K562 (cell line): Measurements from ENCODE around the gene NRXN3. TPM values are rescaled to one million over a fixed set of nuclear protein-coding genes. Genes with fewer than 3 reads are reported as not detected.

Source experiments
- ATAC-seq: fragments of 200-7000 bp; cut with Tn5 transposase; 3 replicates; pipeline ENCODE4 v1.9.1; 2020; ENCODE audit warnings: moderate library complexity
- BruUV-seq: library from RNA; stranded (reverse); fragments of 400-500 nt; replicated peaks from 2 replicates; lab custom pipeline; 2021; lab: Mats Ljungman, UMichigan
- CTCF ChIA-PET: fragments of 300-600 bp; formaldehyde crosslinking; extraction: SDS; loops from one replicate; lab custom pipeline; 2021; ENCODE audit warnings: low intra/inter-chr PET ratio; lab: Yijun Ruan, JAX
- POLR2A ChIA-PET: fragments of 300-600, 350-650 bp; sonication (Branson Sonifier 250); formaldehyde crosslinking; extraction: SDS; loops from one replicate; lab custom pipeline; 2021; ENCODE audit warnings: antibody characterized with exemption, inconsistent platforms; lab: Yijun Ruan, JAX
- DNase-seq, 4 experiments: peaks; one replicate each; pipeline versions ENCODE4 v3.0.0 to v3.0.0-alpha.2; 2011 to 2018; ENCODE audit warnings: low spot score in 3 of 4, mixed read lengths in 3 of 4; ENCODE audit errors: extremely low read depth in 1 of 4
- FAIRE-seq: peaks from 2 replicates; lab custom pipeline; 2011; peaks lifted over from hg19 to GRCh38; lab: Jason Lieb, UNC
- H2AFZ ChIP-seq: 2 replicates; pipeline ENCODE4 v1.6.0; 2011; ENCODE audit warnings: low read depth, low read length, control low read depth, inconsistent platforms
- H3K27ac ChIP-seq: fragments of 200-600 bp; 3 replicates; pipeline ENCODE4 v1.8.0; 2011; ENCODE audit warnings: low read depth, mild to moderate bottlenecking, control low read depth, inconsistent platforms, low read length, moderate library complexity, mixed read lengths; ENCODE audit errors: extremely low read depth
- H3K27me3 ChIP-seq, 2 experiments: fragments of 300-600 bp in 1 of 2; 2 replicates in 1 of 2; 3 replicates in 1 of 2; pipeline versions ENCODE4 v1.6.0 to v1.8.0; 2011; ENCODE audit warnings: inconsistent platforms in 2 of 2, low read length in 2 of 2, mild to moderate bottlenecking in 1 of 2, mixed read lengths in 1 of 2, moderate library complexity in 1 of 2; ENCODE audit not compliant: control insufficient read depth in 2 of 2, insufficient read depth in 2 of 2
- H3K36me3 ChIP-seq: fragments of 300-600 bp; 3 replicates; pipeline ENCODE4 v1.8.0; 2011; ENCODE audit warnings: mild to moderate bottlenecking, low read length, inconsistent platforms; ENCODE audit not compliant: control insufficient read depth, insufficient read depth
- H3K4me1 ChIP-seq, 2 experiments: fragments of 200-600 bp in 1 of 2; replicated peaks in 1 of 2; 2 replicates in 1 of 2; 3 replicates in 1 of 2; pipeline versions ENCODE4 v1.5.1 to v1.8.0; 2011; ENCODE audit warnings: inconsistent platforms in 2 of 2, low read length in 2 of 2, mild to moderate bottlenecking in 1 of 2, mixed read lengths in 1 of 2, moderate library complexity in 1 of 2; ENCODE audit not compliant: control insufficient read depth in 2 of 2, insufficient read depth in 2 of 2
- H3K4me2 ChIP-seq: 2 replicates; pipeline ENCODE4 v1.6.1; 2011; ENCODE audit warnings: low read length, control low read depth, inconsistent platforms, mixed read lengths; ENCODE audit not compliant: insufficient read depth
- H3K4me3 ChIP-seq: fragments of 200-600 bp; sonication (generic), shearing (Covaris generic); 2 replicates; pipeline ENCODE4 v1.5.1; 2016; ENCODE audit warnings: control low read depth, inconsistent platforms
- H3K79me2 ChIP-seq: fragments of 200-600 bp; 3 replicates; pipeline ENCODE4 v1.8.0; 2011; ENCODE audit warnings: low read length, inconsistent platforms; ENCODE audit not compliant: control insufficient read depth, insufficient read depth
- H3K9ac ChIP-seq, 2 experiments: 2 replicates each; pipeline versions ENCODE4 v1.6.0 to v1.6.1; 2011; ENCODE audit warnings: low read depth in 2 of 2, low read length in 2 of 2, control low read depth in 1 of 2, inconsistent platforms in 1 of 2, mild to moderate bottlenecking in 1 of 2, mixed read lengths in 1 of 2; ENCODE audit not compliant: insufficient read depth in 1 of 2
- H3K9me1 ChIP-seq: one replicate; pipeline ENCODE4 v1.6.0; 2011; ENCODE audit warnings: inconsistent platforms, mild to moderate bottlenecking, low read length, moderate library complexity; ENCODE audit not compliant: control insufficient read depth, insufficient read depth
- H3K9me3 ChIP-seq: replicated peaks from 2 replicates; pipeline ENCODE4 v1.5.1; 2011; ENCODE audit warnings: low read depth, low read length, inconsistent platforms; ENCODE audit not compliant: control insufficient read depth, insufficient read depth
- H4K20me1 ChIP-seq: replicated peaks from 2 replicates; pipeline ENCODE4 v1.6.1; 2011; ENCODE audit warnings: low read length, inconsistent platforms, mixed read lengths; ENCODE audit not compliant: control insufficient read depth, insufficient read depth
- IFI16 ChIP-seq: fragments of 250-450 bp; sonication (Bioruptor Pico); IDR thresholded peaks from 2 replicates; pipeline ENCODE4 v2.1.2; 2022; ENCODE audit warnings: mild to moderate bottlenecking, inconsistent platforms
- MYC ChIP-seq, 2 experiments: fragments of 250-450 bp in 1 of 2; sonication (Bioruptor Pico) in 1 of 2; IDR thresholded peaks; 2 replicates each; pipeline versions ENCODE4 v1.5.1 to v1.6.1; 2012 to 2021; ENCODE audit warnings: low read depth in 2 of 2, borderline replicate concordance in 1 of 2, improper control_type of control experiment in 1 of 2, low read length in 1 of 2, mild to moderate bottlenecking in 1 of 2, moderate library complexity in 1 of 2
- PHF20 ChIP-seq: fragments of 450-650 bp; IDR thresholded peaks from 2 replicates; pipeline ENCODE4 v1.6.1; 2018; ENCODE audit not compliant: partially characterized antibody
- PHF8 ChIP-seq: fragments of 200-600 bp; sonication (generic); IDR thresholded peaks from 2 replicates; pipeline ENCODE4 v1.6.1; 2012; ENCODE audit warnings: mixed run types, mild to moderate bottlenecking, inconsistent platforms, low read length, moderate library complexity, borderline replicate concordance
- WGBS: fragments of 100-300 bp; shearing (Covaris generic); methylation state at CpG from one replicate; pipeline ENCODE4 v1.1.6; 2016; ENCODE audit warnings: low coverage, mixed read lengths; ENCODE audit not compliant: insufficient coverage; ENCODE audit errors: missing lambda C conversion rate; 5-methylcytosine and 5-hydroxymethylcytosine counted together
- in situ Hi-C: fragments of 300-500 bp; cut with MboI; formaldehyde crosslinking; loops from 4 replicates; pipeline ENCODE4 v1.15.0; 2018; ENCODE audit warnings: inconsistent platforms, mixed read lengths
- intact Hi-C: fragments of 100-400 bp; cut with micrococcal nuclease; formaldehyde crosslinking; loops from 2 replicates; pipeline ENCODE4 v1.14.2; 2022
- polyA plus RNA-seq, 8 experiments: library from polyadenylated mRNA; depleted of rRNA in 4 of 8; stranded (reverse) in 5 of 8; unstranded in 3 of 8; fragments of >200 nt; fragmentation: Nextera tagmentation in 2 of 8; fragmentation: Illumina TruSeq in 1 of 8; extraction: Ambion mirVana in 2 of 8; extraction: Trizol in 1 of 8; gene quantifications; 2 replicates each; pipeline versions ENCODE4 v1.2.1 to v1.2.3, GENCODE V29; 2011 to 2014; ENCODE audit warnings: inconsistent platforms in 1 of 8, missing spikeins in 1 of 8
- total RNA-seq, 7 experiments: library from RNA; depleted of rRNA in 6 of 7; stranded (reverse); fragments of >200 nt in 6 of 7; fragmentation: Illumina TruSeq in 2 of 7; extraction: Trizol in 2 of 7; gene quantifications; 2 replicates each; pipeline versions ENCODE4 v1.2.1 to v1.2.3, GENCODE V29; 2011 to 2021; ENCODE audit warnings: low replicate concordance in 1 of 7
- TF ChIP-seq, protein P1 (sequence below): fragments of 450-650 bp; IDR thresholded peaks from one replicate; pipeline ENCODE4 v1.6.1; 2018; ENCODE audit warnings: mild to moderate bottlenecking, moderate library complexity; ENCODE audit not compliant: partially characterized antibody
- TF ChIP-seq, protein P2 (sequence below): sonication (generic); IDR thresholded peaks from 2 replicates; pipeline ENCODE4 v1.6.1; 2016
- TF ChIP-seq, protein P3 (sequence below): sonication (generic); formaldehyde crosslinking; IDR thresholded peaks from 2 replicates; pipeline ENCODE4 v1.4.0; 2020; ENCODE audit warnings: mild to moderate bottlenecking, missing genetic modification reagents
- TF ChIP-seq, protein P4 (sequence below): fragments of 450-650 bp; IDR thresholded peaks from 2 replicates; pipeline ENCODE4 v1.6.1; 2017; ENCODE audit warnings: antibody characterized with exemption, mild to moderate bottlenecking

NRXN3 gene
- total and polyA plus RNA-seq, 9 of the 15 experiments (the other 6 are each of a cell fraction or from before 2014, with no cell fraction given): 0.09 TPM; not detected in 8

DNA sequence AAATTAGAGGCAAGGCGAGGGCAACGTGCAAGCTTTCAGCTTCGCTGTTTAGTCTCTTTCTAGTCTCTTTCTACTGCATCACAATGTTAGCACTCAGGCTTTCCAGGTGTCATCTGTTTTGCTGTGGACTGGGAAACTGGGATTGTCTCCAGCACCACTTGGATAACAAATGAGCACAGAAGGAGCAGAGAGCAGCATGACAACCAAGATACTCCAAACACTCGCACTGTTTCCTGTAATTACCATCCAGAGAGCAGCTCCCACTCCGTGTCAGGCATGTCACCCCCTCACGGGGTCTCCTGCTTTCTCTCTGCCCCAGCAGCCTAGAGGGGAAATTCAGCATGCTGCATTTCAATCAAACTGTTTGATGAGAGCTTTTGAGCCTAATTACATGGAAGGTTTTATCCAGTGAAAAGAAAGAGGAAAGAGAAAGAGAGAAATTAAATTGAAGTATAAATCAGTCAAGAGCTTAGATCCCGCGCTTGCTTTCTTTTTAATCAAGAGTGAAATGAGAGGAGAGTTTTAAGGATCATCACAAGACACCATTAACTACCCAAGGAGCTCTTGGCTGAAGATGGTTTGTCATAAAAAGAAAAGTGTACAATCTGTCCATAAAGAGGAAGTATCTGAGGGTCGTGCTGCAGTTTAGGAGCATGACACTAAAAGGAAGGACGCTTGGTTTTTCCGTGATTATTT lies 1123.5 kb downstream of the NRXN3 start:
- no peak overlapping the region for H2AFZ ChIP-seq
- H3K4me3 ChIP-seq: no peak overlapping the region
- no peaks in the 10 kb centered on the region for H3K9me1 ChIP-seq
- H3K4me1 ChIP-seq: no peaks in the 10 kb centered on the region
- no peak for DNase-seq
- ChIA-PET POLR2A (no interaction called here), CTCF (no interaction called here)
- BruUV-seq: no TSS peak
- in situ Hi-C loops (no loop called here), intact Hi-C loops (no loop called here)
- WGBS: 0% methylated on average over 11 of the region's 11 CpGs
- H4K20me1 ChIP-seq: no peaks in the 10 kb centered on the region
- H3K79me2 ChIP-seq: no peaks in the 10 kb centered on the region
- no peak overlapping the region for H3K9ac ChIP-seq
- no peaks in the 10 kb centered on the region for H3K27me3 ChIP-seq
- H3K4me2 ChIP-seq: no peak overlapping the region
- FAIRE-seq: no peak
- no peaks in the 10 kb centered on the region for H3K9me3 ChIP-seq
- no peak overlapping the region for H3K27ac ChIP-seq
- H3K36me3 ChIP-seq: no peaks in the 10 kb centered on the region
- TF ChIP-seq, protein P1, sequence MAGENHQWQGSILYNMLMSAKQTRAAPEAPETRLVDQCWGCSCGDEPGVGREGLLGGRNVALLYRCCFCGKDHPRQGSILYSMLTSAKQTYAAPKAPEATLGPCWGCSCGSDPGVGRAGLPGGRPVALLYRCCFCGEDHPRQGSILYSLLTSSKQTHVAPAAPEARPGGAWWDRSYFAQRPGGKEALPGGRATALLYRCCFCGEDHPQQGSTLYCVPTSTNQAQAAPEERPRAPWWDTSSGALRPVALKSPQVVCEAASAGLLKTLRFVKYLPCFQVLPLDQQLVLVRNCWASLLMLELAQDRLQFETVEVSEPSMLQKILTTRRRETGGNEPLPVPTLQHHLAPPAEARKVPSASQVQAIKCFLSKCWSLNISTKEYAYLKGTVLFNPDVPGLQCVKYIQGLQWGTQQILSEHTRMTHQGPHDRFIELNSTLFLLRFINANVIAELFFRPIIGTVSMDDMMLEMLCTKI: no peak
- no peak for TF ChIP-seq IFI16 (CRISPR knock-in tag)
- no peak for TF ChIP-seq PHF20
- TF ChIP-seq, protein P2, sequence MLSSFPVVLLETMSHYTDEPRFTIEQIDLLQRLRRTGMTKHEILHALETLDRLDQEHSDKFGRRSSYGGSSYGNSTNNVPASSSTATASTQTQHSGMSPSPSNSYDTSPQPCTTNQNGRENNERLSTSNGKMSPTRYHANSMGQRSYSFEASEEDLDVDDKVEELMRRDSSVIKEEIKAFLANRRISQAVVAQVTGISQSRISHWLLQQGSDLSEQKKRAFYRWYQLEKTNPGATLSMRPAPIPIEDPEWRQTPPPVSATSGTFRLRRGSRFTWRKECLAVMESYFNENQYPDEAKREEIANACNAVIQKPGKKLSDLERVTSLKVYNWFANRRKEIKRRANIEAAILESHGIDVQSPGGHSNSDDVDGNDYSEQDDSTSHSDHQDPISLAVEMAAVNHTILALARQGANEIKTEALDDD: no peak
- TF ChIP-seq PHF8: no peak
- TF ChIP-seq MYC (IDR thresholded peaks at IDR 0.05; ENCODE audit: low read depth, low read length): no peak
- TF ChIP-seq MYC (CRISPR knock-in tag; IDR thresholded peaks at IDR 0.05; ENCODE audit: borderline replicate concordance, low read depth): no peak
- TF ChIP-seq, protein P3, sequence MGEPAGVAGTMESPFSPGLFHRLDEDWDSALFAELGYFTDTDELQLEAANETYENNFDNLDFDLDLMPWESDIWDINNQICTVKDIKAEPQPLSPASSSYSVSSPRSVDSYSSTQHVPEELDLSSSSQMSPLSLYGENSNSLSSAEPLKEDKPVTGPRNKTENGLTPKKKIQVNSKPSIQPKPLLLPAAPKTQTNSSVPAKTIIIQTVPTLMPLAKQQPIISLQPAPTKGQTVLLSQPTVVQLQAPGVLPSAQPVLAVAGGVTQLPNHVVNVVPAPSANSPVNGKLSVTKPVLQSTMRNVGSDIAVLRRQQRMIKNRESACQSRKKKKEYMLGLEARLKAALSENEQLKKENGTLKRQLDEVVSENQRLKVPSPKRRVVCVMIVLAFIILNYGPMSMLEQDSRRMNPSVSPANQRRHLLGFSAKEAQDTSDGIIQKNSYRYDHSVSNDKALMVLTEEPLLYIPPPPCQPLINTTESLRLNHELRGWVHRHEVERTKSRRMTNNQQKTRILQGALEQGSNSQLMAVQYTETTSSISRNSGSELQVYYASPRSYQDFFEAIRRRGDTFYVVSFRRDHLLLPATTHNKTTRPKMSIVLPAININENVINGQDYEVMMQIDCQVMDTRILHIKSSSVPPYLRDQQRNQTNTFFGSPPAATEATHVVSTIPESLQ (CRISPR knock-in tag): no peak
- TF ChIP-seq, protein P4, sequence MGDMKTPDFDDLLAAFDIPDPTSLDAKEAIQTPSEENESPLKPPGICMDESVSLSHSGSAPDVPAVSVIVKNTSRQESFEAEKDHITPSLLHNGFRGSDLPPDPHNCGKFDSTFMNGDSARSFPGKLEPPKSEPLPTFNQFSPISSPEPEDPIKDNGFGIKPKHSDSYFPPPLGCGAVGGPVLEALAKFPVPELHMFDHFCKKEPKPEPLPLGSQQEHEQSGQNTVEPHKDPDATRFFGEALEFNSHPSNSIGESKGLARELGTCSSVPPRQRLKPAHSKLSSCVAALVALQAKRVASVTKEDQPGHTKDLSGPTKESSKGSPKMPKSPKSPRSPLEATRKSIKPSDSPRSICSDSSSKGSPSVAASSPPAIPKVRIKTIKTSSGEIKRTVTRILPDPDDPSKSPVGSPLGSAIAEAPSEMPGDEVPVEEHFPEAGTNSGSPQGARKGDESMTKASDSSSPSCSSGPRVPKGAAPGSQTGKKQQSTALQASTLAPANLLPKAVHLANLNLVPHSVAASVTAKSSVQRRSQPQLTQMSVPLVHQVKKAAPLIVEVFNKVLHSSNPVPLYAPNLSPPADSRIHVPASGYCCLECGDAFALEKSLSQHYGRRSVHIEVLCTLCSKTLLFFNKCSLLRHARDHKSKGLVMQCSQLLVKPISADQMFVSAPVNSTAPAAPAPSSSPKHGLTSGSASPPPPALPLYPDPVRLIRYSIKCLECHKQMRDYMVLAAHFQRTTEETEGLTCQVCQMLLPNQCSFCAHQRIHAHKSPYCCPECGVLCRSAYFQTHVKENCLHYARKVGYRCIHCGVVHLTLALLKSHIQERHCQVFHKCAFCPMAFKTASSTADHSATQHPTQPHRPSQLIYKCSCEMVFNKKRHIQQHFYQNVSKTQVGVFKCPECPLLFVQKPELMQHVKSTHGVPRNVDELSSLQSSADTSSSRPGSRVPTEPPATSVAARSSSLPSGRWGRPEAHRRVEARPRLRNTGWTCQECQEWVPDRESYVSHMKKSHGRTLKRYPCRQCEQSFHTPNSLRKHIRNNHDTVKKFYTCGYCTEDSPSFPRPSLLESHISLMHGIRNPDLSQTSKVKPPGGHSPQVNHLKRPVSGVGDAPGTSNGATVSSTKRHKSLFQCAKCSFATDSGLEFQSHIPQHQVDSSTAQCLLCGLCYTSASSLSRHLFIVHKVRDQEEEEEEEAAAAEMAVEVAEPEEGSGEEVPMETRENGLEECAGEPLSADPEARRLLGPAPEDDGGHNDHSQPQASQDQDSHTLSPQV: no peak
- no peak for ATAC-seq
